H9 (cell line): ENCODE results near the gene RASGRF1. TPM values are rescaled to one million over a fixed set of nuclear protein-coding genes. Genes with fewer than 3 reads are reported as not detected.
A peak's percentile ranks its signal among the peaks of the same experiment; 100 is the strongest.

Experiments
- DNase-seq: peaks from one replicate; pipeline ENCODE4 v3.0.0-alpha.2; 2017
- H2AFZ ChIP-seq: one replicate; pipeline ENCODE4 v1.6.1; 2013; ENCODE audit warnings: mild to moderate bottlenecking, low read length, control low read depth, moderate library complexity
- H2AK5ac ChIP-seq: 2 replicates; pipeline ENCODE4 v1.6.1; 2013; ENCODE audit warnings: low read length, control low read depth, mixed read lengths; ENCODE audit not compliant: insufficient read length
- H2BK120ac ChIP-seq: one replicate; pipeline ENCODE4 v1.6.1; 2013; ENCODE audit warnings: low read depth, mild to moderate bottlenecking, low read length, control low read depth, inconsistent platforms; ENCODE audit not compliant: poor library complexity, severe bottlenecking
- H2BK12ac ChIP-seq: 2 replicates; pipeline ENCODE4 v1.6.1; 2013; ENCODE audit warnings: low read length, control low read depth, mixed read lengths, low read depth; ENCODE audit not compliant: insufficient read length
- H2BK15ac ChIP-seq: 2 replicates; pipeline ENCODE4 v1.6.1; 2013; ENCODE audit warnings: low read depth, low read length, control low read depth
- H2BK20ac ChIP-seq: one replicate; pipeline ENCODE4 v1.6.1; 2013; ENCODE audit warnings: low read depth, mild to moderate bottlenecking, low read length, control low read depth, inconsistent platforms; ENCODE audit not compliant: poor library complexity, severe bottlenecking
- H2BK5ac ChIP-seq: 2 replicates; pipeline ENCODE4 v1.6.1; 2013; ENCODE audit warnings: low read length, control low read depth, mixed read lengths; ENCODE audit not compliant: insufficient read length
- H3K14ac ChIP-seq: 2 replicates; pipeline ENCODE4 v1.6.1; 2013; ENCODE audit warnings: low read length, control low read depth; ENCODE audit not compliant: insufficient read depth
- H3K18ac ChIP-seq: 2 replicates; pipeline ENCODE4 v1.6.1; 2013; ENCODE audit warnings: low read depth, mild to moderate bottlenecking, mixed read lengths, low read length, control low read depth; ENCODE audit not compliant: insufficient read length
- H3K23ac ChIP-seq: 2 replicates; pipeline ENCODE4 v1.6.1; 2013; ENCODE audit warnings: low read length, control low read depth, mixed read lengths, low read depth; ENCODE audit not compliant: insufficient read length
- H3K23me2 ChIP-seq: 2 replicates; pipeline ENCODE4 v1.6.1; 2013; ENCODE audit warnings: low read depth, mild to moderate bottlenecking, mixed read lengths, low read length, control low read depth; ENCODE audit not compliant: insufficient read length, poor library complexity, severe bottlenecking
- H3K27ac ChIP-seq: 2 replicates; pipeline ENCODE4 v1.5.1; 2013; ENCODE audit warnings: low read length, control low read depth, mixed read lengths, low read depth; ENCODE audit not compliant: insufficient read length
- H3K27me3 ChIP-seq: 2 replicates; pipeline ENCODE4 v1.6.1; 2013; ENCODE audit warnings: low read length, control low read depth, inconsistent platforms; ENCODE audit not compliant: insufficient read depth
- H3K4ac ChIP-seq: 2 replicates; pipeline ENCODE4 v1.6.1; 2013; ENCODE audit warnings: low read depth, mild to moderate bottlenecking, control low read depth, inconsistent platforms, low read length, moderate library complexity
- H3K4me1 ChIP-seq: 2 replicates; pipeline ENCODE4 v1.6.1; 2013; ENCODE audit warnings: low read length, control low read depth, inconsistent platforms; ENCODE audit not compliant: insufficient read depth
- H3K4me2 ChIP-seq: 2 replicates; pipeline ENCODE4 v1.6.1; 2013; ENCODE audit warnings: low read length, control low read depth, mixed read lengths; ENCODE audit not compliant: insufficient read length, insufficient read depth
- H3K56ac ChIP-seq: 2 replicates; pipeline ENCODE4 v1.6.1; 2013; ENCODE audit warnings: low read depth, mild to moderate bottlenecking, mixed read lengths, low read length, control low read depth; ENCODE audit not compliant: insufficient read length
- H3K79me1 ChIP-seq: 2 replicates; pipeline ENCODE4 v1.6.1; 2013; ENCODE audit warnings: low read depth, mild to moderate bottlenecking, moderate library complexity, low read length, control low read depth, inconsistent platforms; ENCODE audit not compliant: insufficient read depth, poor library complexity, severe bottlenecking
- H3K79me2 ChIP-seq: 2 replicates; pipeline ENCODE4 v1.6.1; 2013; ENCODE audit warnings: low read length, control low read depth, inconsistent platforms; ENCODE audit not compliant: insufficient read depth
- H3K9ac ChIP-seq: 2 replicates; pipeline ENCODE4 v1.6.1; 2013; ENCODE audit warnings: low read length, control low read depth, mixed read lengths; ENCODE audit not compliant: insufficient read length; ENCODE audit errors: extremely low read depth
- H3K9me3 ChIP-seq: one replicate; pipeline ENCODE4 v1.6.1; 2013; ENCODE audit warnings: low read depth, low read length, inconsistent platforms; ENCODE audit not compliant: control insufficient read depth
- H3T11ph ChIP-seq: one replicate; pipeline ENCODE4 v1.6.1; 2013; ENCODE audit warnings: mild to moderate bottlenecking, low read length, control low read depth, inconsistent platforms
- H4K20me1 ChIP-seq: one replicate; pipeline ENCODE4 v1.6.1; 2013; ENCODE audit not compliant: control insufficient read depth, insufficient read length, insufficient read depth
- H4K5ac ChIP-seq: 2 replicates; pipeline ENCODE4 v1.6.1; 2013; ENCODE audit warnings: low read depth, mild to moderate bottlenecking, mixed read lengths, low read length, control low read depth; ENCODE audit not compliant: insufficient read length
- H4K8ac ChIP-seq: replicated peaks from 2 replicates; pipeline ENCODE4 v1.6.1; 2013; ENCODE audit warnings: low read length, control low read depth, mixed read lengths, low read depth; ENCODE audit not compliant: insufficient read length
- H4K91ac ChIP-seq: 2 replicates; pipeline ENCODE4 v1.6.1; 2013; ENCODE audit warnings: low read depth, mild to moderate bottlenecking, moderate library complexity, mixed read lengths, low read length, control low read depth; ENCODE audit not compliant: insufficient read length
- H3K27ac Mint-ChIP-seq, 3 experiments: 2 replicates in 2 of 3; 3 replicates in 1 of 3; pipeline ENCODE4 v1.8.0; 2020 to 2021; ENCODE audit warnings: mixed read lengths in 3 of 3, mild to moderate bottlenecking in 1 of 3, moderate library complexity in 1 of 3
- H3K27me3 Mint-ChIP-seq: 2 replicates; pipeline ENCODE4 v1.8.0; 2021; ENCODE audit warnings: low read depth, mild to moderate bottlenecking, moderate library complexity, mixed read lengths
- H3K36me3 Mint-ChIP-seq, 3 experiments: 2 replicates in 2 of 3; 3 replicates in 1 of 3; pipeline ENCODE4 v1.8.0; 2020 to 2021; ENCODE audit warnings: low read depth in 3 of 3, mixed read lengths in 3 of 3; ENCODE audit not compliant: insufficient read depth in 1 of 3
- H3K4me1 Mint-ChIP-seq, 2 experiments: 2 replicates each; pipeline ENCODE4 v1.8.0; 2020; ENCODE audit warnings: mixed read lengths in 2 of 2
- H3K4me3 Mint-ChIP-seq, 2 experiments: 2 replicates in 1 of 2; 3 replicates in 1 of 2; pipeline ENCODE4 v1.8.0; 2020 to 2021; ENCODE audit warnings: mild to moderate bottlenecking in 2 of 2, mixed read lengths in 2 of 2, moderate library complexity in 1 of 2
- H3K9me3 Mint-ChIP-seq, 2 experiments: 2 replicates in 1 of 2; 3 replicates in 1 of 2; pipeline ENCODE4 v1.8.0; 2020; ENCODE audit warnings: mild to moderate bottlenecking in 2 of 2, mixed read lengths in 2 of 2, moderate library complexity in 1 of 2
- CTCF ChIP-seq: fragments of 200-600 bp; sonication (generic); conservative IDR thresholded peaks from 3 replicates; pipeline ENCODE4 v1.8.0; 2021; ENCODE audit warnings: antibody characterized with exemption, mild to moderate bottlenecking
- WGBS: extraction: QIAGEN DNeasy Blood & Tissue Kit; methylation state at CpG from one replicate; pipeline ENCODE4 v1.1.7; 2013; ENCODE audit warnings: missing lambda C conversion rate, low lambda C conversion rate, mixed read lengths; ENCODE audit not compliant: insufficient read length; ENCODE audit errors: extremely low coverage; 5-methylcytosine and 5-hydroxymethylcytosine counted together
- total RNA-seq: library from RNA; stranded (reverse); gene quantifications from 2 replicates; pipeline ENCODE4 v1.2.1, GENCODE V29; 2021

Gene RASGRF1
- total RNA-seq, 1 experiment from 2014 or later, result 0.48 TPM

- Mint-ChIP-seq H3K36me3 (peaks cover 0 to 4% (median 3%) of the 10 kb centered on the region in 3 experiments; a peak in 4 of 7 replicates), H3K9me3 (peaks cover 7% of the 10 kb centered on the region in 2 experiments; a peak in 4 of 5 replicates), H3K27ac (no peak overlapping the region), H3K4me3 (no peak overlapping the region), H3K4me1 (peaks cover 13 to 22% of the 10 kb centered on the region in 2 experiments), H3K27me3 (peaks cover 19% of the 10 kb centered on the region)
- TF ChIP-seq CTCF, result peak; percentile 50
- H3K27me3 ChIP-seq, result no peaks in the 10 kb centered on the region
- no peak overlapping the region for H4K91ac ChIP-seq
- H3K79me1 ChIP-seq, result no peaks in the 10 kb centered on the region
- H2AFZ ChIP-seq, result no peak overlapping the region
- no peak overlapping the region for H3K23ac ChIP-seq
- no CpG with 5 or more reads among the region's 11 CpGs for WGBS
- H3K4ac ChIP-seq, result no peak overlapping the region
- no peak overlapping the region for H2BK120ac ChIP-seq
- H4K8ac ChIP-seq, result no peak overlapping the region
- H3K4me2 ChIP-seq, result no peak overlapping the region
- peak; percentile 64 for DNase-seq
- no peaks in the 10 kb centered on the region for H4K20me1 ChIP-seq
- H3K27ac ChIP-seq, result no peak overlapping the region
- H3K9ac ChIP-seq, result no peak overlapping the region
- H3T11ph ChIP-seq, result no peak overlapping the region
- H2AK5ac ChIP-seq, result no peak overlapping the region
- H3K14ac ChIP-seq, result no peak overlapping the region
- H3K23me2 ChIP-seq, result peaks cover 2% of the 10 kb centered on the region
- no peaks in the 10 kb centered on the region for H3K79me2 ChIP-seq
- H4K5ac ChIP-seq, result no peak overlapping the region
- H2BK15ac ChIP-seq, result no peak overlapping the region
- no peaks in the 10 kb centered on the region for H3K9me3 ChIP-seq
- H2BK5ac ChIP-seq, result no peak overlapping the region
- no peak overlapping the region for H3K56ac ChIP-seq
- H2BK12ac ChIP-seq, result no peak overlapping the region
- no peak overlapping the region for H3K18ac ChIP-seq
- H3K4me1 ChIP-seq, result no peaks in the 10 kb centered on the region
- H2BK20ac ChIP-seq, result no peak overlapping the region
Observed at GRCh38 chr15:79035111-79035601, 55.4 kb downstream of the RASGRF1 start.
